ENCODE results near the gene PUS7.
A peak's percentile ranks its signal among the peaks of the same experiment; 100 is the strongest.
"Not testable (repeated sequence)": the region's sequence is repeated elsewhere in the genome, so short reads cannot be mapped to it uniquely, and the experiment has no call there.

Gene PUS7

GRCh38 chr7:105531792-105532671, 10.0 kb upstream of the PUS7 start, which contains the start of gene RINT1:
RINT1 (plus strand) TSS chr7:105532201; CDS start chr7:105532316, 115 bp downstream.
- peak; percentile 91; the same call in 1 of the 2 replicates for TF ChIP-seq ZFX (IDR thresholded peaks at IDR 0.05)
- TF ChIP-seq CTCF (conservative IDR thresholded peaks at IDR 0.05) = peak; percentile 98
- H3K27ac ChIP-seq = peak within 1 kb of the TSS; percentile 81

DNA sequence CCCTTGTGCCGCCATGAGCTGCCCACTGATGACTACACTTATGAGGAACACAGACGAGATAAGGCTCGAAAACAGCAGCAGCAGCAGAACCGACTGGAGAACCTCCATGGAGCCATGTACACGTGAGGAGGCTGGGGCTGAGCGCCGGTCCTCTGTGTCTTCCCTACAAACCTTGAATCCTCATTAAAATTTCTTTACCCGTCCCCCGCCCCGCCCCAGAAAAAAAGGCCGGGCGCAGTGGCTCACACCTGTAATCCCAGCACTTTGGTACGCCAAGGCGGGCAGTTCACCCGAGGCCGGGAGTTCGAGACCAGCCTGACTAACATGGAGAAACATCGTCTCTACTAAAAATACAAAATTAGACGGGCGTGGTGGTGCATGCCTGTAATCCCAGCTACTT, 8.5 kb upstream of the PUS7 start:
- TF ChIP-seq CTCF (conservative IDR thresholded peaks at IDR 0.05) (no peak), ZFX (IDR thresholded peaks at IDR 0.05) (no peak)
- H3K27ac ChIP-seq = no peak overlapping the region

DNA sequence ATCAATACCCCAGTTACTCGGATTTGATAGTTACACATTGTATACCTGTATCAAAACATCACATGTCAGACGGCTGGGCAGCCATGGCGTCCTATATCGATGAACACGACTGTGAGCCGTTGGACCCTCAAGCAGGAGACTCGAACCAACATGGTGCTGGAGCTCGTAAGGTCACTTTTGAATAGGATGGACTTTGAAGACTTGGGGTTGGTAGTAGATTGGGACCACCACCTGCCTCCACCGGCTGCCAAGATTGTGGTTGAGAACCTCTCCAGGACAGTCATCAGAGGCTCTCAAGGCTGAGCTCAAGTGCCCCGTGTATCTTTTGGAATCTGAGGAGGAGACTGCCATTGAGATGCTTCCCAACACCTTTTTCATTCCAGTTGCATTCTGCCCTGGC, 8.1 kb upstream of the PUS7 start:
- TF ChIP-seq CTCF (conservative IDR thresholded peaks at IDR 0.05) (no peak), ZFX (IDR thresholded peaks at IDR 0.05) (no peak)
- no peak overlapping the region for H3K27ac ChIP-seq

DNA sequence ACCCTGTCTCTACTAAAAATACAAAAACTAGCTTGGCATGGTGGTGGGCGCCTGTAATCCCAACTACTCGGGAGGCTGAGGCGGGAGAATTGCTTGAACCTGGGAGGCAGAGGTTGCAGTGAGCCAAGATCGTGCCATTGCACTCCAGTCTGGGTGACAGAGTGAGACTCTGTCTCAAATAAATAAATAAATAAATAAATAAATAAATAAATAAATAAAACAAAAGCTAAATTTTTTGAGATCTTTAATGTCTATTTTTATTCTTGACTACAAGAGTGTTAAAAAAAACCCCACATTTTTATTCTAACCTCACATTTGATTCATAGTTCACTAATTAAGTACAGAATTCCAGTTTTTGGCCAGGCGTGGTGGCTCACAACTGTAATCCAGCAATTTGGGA, 5.7 kb upstream of the PUS7 start:
- not testable (repeated sequence) for H3K27ac ChIP-seq

GRCh38 chr7:105524840-105525239, 2.8 kb upstream of the PUS7 start:
- H3K27ac ChIP-seq = no peak overlapping the region
- no peak for TF ChIP-seq ZFX (IDR thresholded peaks at IDR 0.05)
- no peak for TF ChIP-seq CTCF (conservative IDR thresholded peaks at IDR 0.05)

- H3K27ac ChIP-seq = not testable (repeated sequence)
These were observed 2.4 kb upstream of the PUS7 start for GRCh38 chr7:105524423-105524822.

DNA sequence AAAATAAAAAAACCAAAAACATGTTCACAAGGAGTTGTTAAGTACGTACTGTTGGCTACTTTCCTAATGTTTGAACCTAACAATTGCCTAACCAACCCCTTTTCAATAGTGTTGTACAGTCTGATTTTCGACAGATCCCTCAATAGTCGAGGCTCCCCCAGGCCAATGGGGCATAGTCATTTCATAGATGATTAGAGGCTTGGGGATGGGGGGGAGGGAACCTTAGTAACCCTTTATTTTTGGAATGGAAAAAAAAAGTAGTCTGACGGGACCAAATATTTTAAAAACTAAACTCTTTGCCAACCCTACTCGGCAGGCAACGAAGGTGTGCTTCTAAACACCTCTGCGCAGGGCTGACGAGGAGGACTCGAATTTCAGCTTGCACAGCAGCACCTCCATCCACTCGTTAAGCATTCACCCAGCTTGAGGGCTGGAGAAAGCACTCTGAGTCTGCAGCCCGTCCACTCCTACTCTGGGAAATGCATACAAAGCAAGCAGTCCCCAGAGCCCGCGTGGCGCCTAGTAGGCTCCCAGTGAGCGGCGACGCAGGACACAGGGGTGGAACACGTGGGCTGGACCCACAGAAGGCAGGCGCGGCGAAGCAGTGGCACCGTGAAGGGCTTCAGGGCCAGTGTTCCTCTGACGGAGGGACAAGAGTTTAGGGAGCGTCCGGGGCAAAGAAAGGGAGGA, 899 bp downstream of the PUS7 start:
- TF ChIP-seq CTCF (conservative IDR thresholded peaks at IDR 0.05) (no peak), ZFX (IDR thresholded peaks at IDR 0.05) (no peak)
- H3K27ac ChIP-seq = peak overlapping the region; percentile 96

- peak overlapping the region; percentile 96 for H3K27ac ChIP-seq
These were observed 1.5 kb downstream of the PUS7 start for GRCh38 chr7:105520620-105521019.

GRCh38 chr7:105519353-105519752, 2.7 kb downstream of the PUS7 start:
- no peak overlapping the region for H3K27ac ChIP-seq
- no peak for TF ChIP-seq ZFX (IDR thresholded peaks at IDR 0.05)
- TF ChIP-seq CTCF (conservative IDR thresholded peaks at IDR 0.05) = no peak

GRCh38 chr7:105515610-105516009, 6.5 kb downstream of the PUS7 start:
- H3K27ac ChIP-seq = not testable (repeated sequence)
